IMR-90 (cell line): ENCODE measurements around the gene YBX2. TPM values are rescaled to one million over a fixed set of nuclear protein-coding genes. Genes with fewer than 3 reads are reported as not detected.

ENCODE experiments used
- ATAC-seq: fragments of 200-7000 bp; cut with Tn5 transposase; 2 replicates; pipeline ENCODE4 v1.9.1; 2020; ENCODE audit warnings: low read depth, mild to moderate bottlenecking, moderate library complexity
- BruUV-seq: library from RNA; stranded (reverse); fragments of 400-500 nt; replicated peaks from 2 replicates; lab custom pipeline; 2021; lab: Mats Ljungman, UMichigan
- CTCF ChIA-PET: fragments of 300-600 bp; formaldehyde crosslinking; extraction: SDS; loops from one replicate; lab custom pipeline; 2021; ENCODE audit warnings: antibody characterized with exemption; lab: Yijun Ruan, JAX
- POLR2A ChIA-PET: fragments of 300-600 bp; sonication (Branson Sonifier 250); formaldehyde crosslinking; loops from one replicate; lab custom pipeline; 2022; ENCODE audit warnings: antibody characterized with exemption; ENCODE audit not compliant: unreplicated experiment; lab: Charles Lee
- DNase-seq: peaks from one replicate; pipeline ENCODE4 v3.0.0; 2013
- H2AFZ ChIP-seq: replicated peaks from 2 replicates; pipeline ENCODE3; 2013; ENCODE audit warnings: low read length, mild to moderate bottlenecking; ENCODE audit not compliant: poor library complexity
- H2AK5ac ChIP-seq: 2 replicates; pipeline ENCODE4 v1.6.1; 2013; ENCODE audit warnings: low read depth, low read length, inconsistent platforms
- H2AK9ac ChIP-seq: replicated peaks from 2 replicates; pipeline ENCODE3; 2013; ENCODE audit warnings: mild to moderate bottlenecking, low read depth, low read length, moderate library complexity; ENCODE audit not compliant: poor library complexity
- H2BK120ac ChIP-seq: 2 replicates; pipeline ENCODE4 v1.6.1; 2013; ENCODE audit warnings: low read depth, low read length, inconsistent platforms
- H2BK15ac ChIP-seq: 3 replicates; pipeline ENCODE4 v1.6.1; 2013; ENCODE audit warnings: low read depth, low read length, inconsistent platforms
- H2BK20ac ChIP-seq: 2 replicates; pipeline ENCODE4 v1.6.1; 2013; ENCODE audit warnings: low read depth, mild to moderate bottlenecking, inconsistent platforms, low read length, moderate library complexity
- H2BK5ac ChIP-seq: 2 replicates; pipeline ENCODE4 v1.6.1; 2013; ENCODE audit warnings: mild to moderate bottlenecking, low read depth, low read length, inconsistent platforms; ENCODE audit not compliant: poor library complexity, severe bottlenecking
- H3K14ac ChIP-seq: replicated peaks from 2 replicates; pipeline ENCODE4 v1.6.1; 2013; ENCODE audit warnings: low read depth, low read length, inconsistent platforms
- H3K18ac ChIP-seq: 2 replicates; pipeline ENCODE4 v1.6.1; 2013; ENCODE audit warnings: low read depth, low read length, control low read depth
- H3K23ac ChIP-seq: 2 replicates; pipeline ENCODE4 v1.6.1; 2013; ENCODE audit warnings: low read depth, low read length, inconsistent platforms
- H3K27ac ChIP-seq: 2 replicates; pipeline ENCODE4 v1.5.1; 2013; ENCODE audit warnings: mild to moderate bottlenecking, control low read depth, low read length; ENCODE audit not compliant: insufficient read depth
- H3K27me3 ChIP-seq: 2 replicates; pipeline ENCODE4 v1.6.1; 2013; ENCODE audit warnings: low read length; ENCODE audit not compliant: control insufficient read depth, insufficient read depth
- H3K36me3 ChIP-seq: 2 replicates; pipeline ENCODE4 v1.6.1; 2013; ENCODE audit warnings: low read length, mixed read lengths; ENCODE audit not compliant: control insufficient read depth, insufficient read depth
- H3K4ac ChIP-seq: 2 replicates; pipeline ENCODE4 v1.6.1; 2013; ENCODE audit warnings: low read depth, low read length, inconsistent platforms
- H3K4me1 ChIP-seq: 2 replicates; pipeline ENCODE4 v1.6.1; 2013; ENCODE audit warnings: low read length, mixed read lengths; ENCODE audit not compliant: control insufficient read depth, insufficient read depth
- H3K4me2 ChIP-seq: 2 replicates; pipeline ENCODE4 v1.6.1; 2013; ENCODE audit warnings: low read depth, mild to moderate bottlenecking, control low read depth, low read length, moderate library complexity
- H3K4me3 ChIP-seq: 2 replicates; pipeline ENCODE4 v1.5.1; 2013; ENCODE audit warnings: low read depth, mild to moderate bottlenecking, control low read depth, low read length, moderate library complexity; ENCODE audit not compliant: insufficient read depth
- H3K56ac ChIP-seq: 2 replicates; pipeline ENCODE4 v1.6.1; 2013; ENCODE audit warnings: low read length, inconsistent platforms; ENCODE audit not compliant: insufficient read depth; ENCODE audit errors: extremely low read depth
- H3K79me1 ChIP-seq, 2 experiments: 2 replicates each; pipeline ENCODE4 v1.6.1; 2013; ENCODE audit warnings: low read length in 2 of 2, inconsistent platforms in 1 of 2, low read depth in 1 of 2
- H3K9ac ChIP-seq: 2 replicates; pipeline ENCODE4 v1.6.1; 2013; ENCODE audit warnings: low read depth, low read length, control low read depth
- H3K9me1 ChIP-seq: 2 replicates; pipeline ENCODE4 v1.6.1; 2013; ENCODE audit warnings: low read length, inconsistent platforms; ENCODE audit not compliant: insufficient read depth
- H3K9me3 ChIP-seq: 2 replicates; pipeline ENCODE4 v1.6.1; 2013; ENCODE audit warnings: low read length; ENCODE audit not compliant: control insufficient read depth, insufficient read depth
- H4K20me1 ChIP-seq: 2 replicates; pipeline ENCODE4 v1.6.1; 2013; ENCODE audit warnings: low read length, inconsistent platforms; ENCODE audit not compliant: insufficient read depth
- H4K5ac ChIP-seq: 2 replicates; pipeline ENCODE4 v1.6.1; 2013; ENCODE audit warnings: mild to moderate bottlenecking, low read depth, low read length, control low read depth
- H4K8ac ChIP-seq, 2 experiments: 2 replicates each; pipeline ENCODE4 v1.6.1; 2013; ENCODE audit warnings: low read depth in 2 of 2, low read length in 2 of 2, control low read depth in 1 of 2, inconsistent platforms in 1 of 2
- H4K91ac ChIP-seq: 2 replicates; pipeline ENCODE4 v1.6.1; 2013; ENCODE audit warnings: low read depth, low read length, inconsistent platforms; ENCODE audit not compliant: insufficient read depth
- CEBPB ChIP-seq: IDR thresholded peaks from 2 replicates; pipeline ENCODE4 v1.6.1; 2012; ENCODE audit warnings: low read depth, low read length, improper control_type of control experiment
- CTCF ChIP-seq: conservative IDR thresholded peaks from 2 replicates; pipeline ENCODE4 v1.5.1; 2012; ENCODE audit warnings: mild to moderate bottlenecking, low read depth, low read length, improper control_type of control experiment
- ELK1 ChIP-seq: fragments of 150-350 bp; IDR thresholded peaks from 2 replicates; pipeline ENCODE4 v1.6.1; 2016; ENCODE audit warnings: low read depth, mild to moderate bottlenecking, low read length, moderate library complexity, borderline replicate concordance
- MAFK ChIP-seq: IDR thresholded peaks from 2 replicates; pipeline ENCODE4 v1.6.1; 2012; ENCODE audit warnings: low read depth, low read length, improper control_type of control experiment
- MAZ ChIP-seq: IDR thresholded peaks from 2 replicates; pipeline ENCODE4 v1.6.1; 2012; ENCODE audit warnings: low read depth, mild to moderate bottlenecking, low read length, improper control_type of control experiment, moderate library complexity, borderline replicate concordance
- MXI1 ChIP-seq: IDR thresholded peaks from 2 replicates; pipeline ENCODE4 v1.6.1; 2012; ENCODE audit warnings: low read depth, mild to moderate bottlenecking, low read length, moderate library complexity, borderline replicate concordance
- NFE2L2 ChIP-seq: fragments of 150-350 bp; IDR thresholded peaks from 2 replicates; pipeline ENCODE4 v1.6.1; 2016; ENCODE audit warnings: low read depth, mild to moderate bottlenecking, low read length
- RCOR1 ChIP-seq: IDR thresholded peaks from 2 replicates; pipeline ENCODE4 v1.6.1; 2012; ENCODE audit warnings: mild to moderate bottlenecking, low read length, improper control_type of control experiment; ENCODE audit not compliant: insufficient replicate concordance
- RFX5 ChIP-seq: IDR thresholded peaks from 2 replicates; pipeline ENCODE4 v1.8.0; 2012; ENCODE audit warnings: low read depth, mild to moderate bottlenecking, low read length, moderate library complexity
- whole genome bisulfite sequencing, 2 experiments: methylation state at CpG; one replicate each; pipeline versions ENCODE4 v1.1.5 to v1.1.7; 2013; ENCODE audit warnings: missing lambda C conversion rate in 2 of 2; ENCODE audit not compliant: insufficient read length in 1 of 2; ENCODE audit errors: extremely low coverage in 2 of 2; 5-methylcytosine and 5-hydroxymethylcytosine counted together
- dilution Hi-C: fragments of 300-500 bp; cut with HindIII; formaldehyde crosslinking; loops from one replicate; pipeline ENCODE4 v1.14.3; 2018; ENCODE audit warnings: low sequenced_read_pairs; ENCODE audit not compliant: unreplicated experiment
- in situ Hi-C: fragments of 300-500 bp; cut with MboI; formaldehyde crosslinking; loops from 3 replicates; pipeline ENCODE4 v1.14.3; 2019; ENCODE audit warnings: low sequenced_read_pairs, inconsistent platforms, mixed read lengths
- intact Hi-C: fragments of 100-400 bp; cut with micrococcal nuclease; formaldehyde crosslinking; loops from 2 replicates; pipeline ENCODE4 v1.10.0; 2022
- polyA plus RNA-seq, 3 experiments: library from polyadenylated mRNA; depleted of rRNA; stranded (reverse); fragments of >200 nt; gene quantifications; 2 replicates each; pipeline ENCODE4 v1.2.3, GENCODE V29; 2012; ENCODE audit warnings: low replicate concordance in 1 of 3
- total RNA-seq: library from RNA; depleted of rRNA; stranded (reverse); fragments of >200 nt; gene quantifications from 2 replicates; pipeline ENCODE4 v1.2.3, GENCODE V29; 2012

YBX2 gene
- total and polyA plus RNA-seq, 2 of the 4 experiments (the other 2 are of a cell fraction): 0.17 TPM; not detected in 1

- H2BK20ac ChIP-seq: no peak overlapping the region
- peak overlapping the region; percentile 62 for H3K14ac ChIP-seq
- H3K9ac ChIP-seq: peak overlapping the region; percentile 71
- no peak overlapping the region for H3K18ac ChIP-seq
- peak overlapping the region; percentile 72 for H3K27ac ChIP-seq
- peak overlapping the region; percentile 58 for H4K5ac ChIP-seq
- H2BK15ac ChIP-seq: 0 out of 3 replicates have a peak overlapping the region, but pooled peaks have one; percentile 26
- H3K4ac ChIP-seq: peak overlapping the region; percentile 53
- CTCF ChIA-PET: no interaction called here
- H3K23ac ChIP-seq: peak overlapping the region; percentile 10; the same call in 1 of the 2 replicates
- H3K4me3 ChIP-seq: peak overlapping the region; percentile 86
- H2AFZ ChIP-seq: peak overlapping the region; percentile 97
- peaks cover 9% of the 10 kb centered on the region for H3K36me3 ChIP-seq
- no peaks in the 10 kb centered on the region for H4K20me1 ChIP-seq
- H3K27me3 ChIP-seq: peaks cover 5% of the 10 kb centered on the region
- H3K4me2 ChIP-seq: peak overlapping the region; percentile 93
- peak overlapping the region; percentile 83 for H2AK9ac ChIP-seq
- 0% methylated on average over 12 of the region's 34 CpGs; no CpG with 5 or more reads in 1 of the 2 experiments for WGBS, 2 experiments
- H3K79me1 ChIP-seq: peaks cover 10 to 21% of the 10 kb centered on the region in 2 experiments; a peak in 3 of 4 replicates
- H3K9me3 ChIP-seq: no peaks in the 10 kb centered on the region
- BruUV-seq: no TSS peak
- H2AK5ac ChIP-seq: peak overlapping the region; percentile 35; the same call in 1 of the 2 replicates
- peaks cover 5% of the 10 kb centered on the region; the same call in 1 of the 2 replicates for H3K4me1 ChIP-seq
- H3K56ac ChIP-seq: peak overlapping the region; percentile 45
- in situ Hi-C loops (loop anchor here (5.0 kb wide), 1 partner anchor 53 kb away; no protein-coding TSS in a partner anchor), dilution Hi-C loops (no loop called here), intact Hi-C loops (loop anchor here (10.0 kb wide), 1 partner anchor 235 kb away; the partner anchor contains the start of gene SENP3)
- H4K8ac ChIP-seq: peak overlapping the region; percentile 39 to 85; a peak in 3 of 4 replicates
- H2BK120ac ChIP-seq: no peak overlapping the region
- DNase-seq: peak; percentile 70
- H4K91ac ChIP-seq: peak overlapping the region; percentile 45
- peak; percentile 79 for ATAC-seq
- POLR2A ChIA-PET: no interaction called here
- H3K9me1 ChIP-seq: peaks cover 6% of the 10 kb centered on the region; the same call in 1 of the 2 replicates
- TF ChIP-seq NFE2L2 (no peak), MAZ (peak; percentile 43; the same call in 1 of the 2 replicates), MXI1 (0 out of 2 replicates have a peak, but pooled peaks have one; percentile 10), CTCF (no peak), RFX5 (no peak), CEBPB (no peak), MAFK (no peak), RCOR1 (no peak), ELK1 (no peak)
- peak overlapping the region; percentile 65 for H2BK5ac ChIP-seq
Observed at GRCh38 chr17:7329997-7330637, 35.7 kb upstream of the YBX2 start.
